GM18498 (cell line): ENCODE measurements around the gene NCAPG2.

Experiments used
- ATAC-seq: cut with Tn5 transposase; IDR thresholded peaks from one replicate; pipeline ENCODE4 v1.9.1; 2021; ENCODE audit warnings: mild to moderate bottlenecking, moderate library complexity; ENCODE audit not compliant: unreplicated experiment

The NCAPG2 gene

GRCh38 chr7:158733775-158734494, 29.3 kb upstream of the NCAPG2 start:
- ATAC-seq = no peak

DNA sequence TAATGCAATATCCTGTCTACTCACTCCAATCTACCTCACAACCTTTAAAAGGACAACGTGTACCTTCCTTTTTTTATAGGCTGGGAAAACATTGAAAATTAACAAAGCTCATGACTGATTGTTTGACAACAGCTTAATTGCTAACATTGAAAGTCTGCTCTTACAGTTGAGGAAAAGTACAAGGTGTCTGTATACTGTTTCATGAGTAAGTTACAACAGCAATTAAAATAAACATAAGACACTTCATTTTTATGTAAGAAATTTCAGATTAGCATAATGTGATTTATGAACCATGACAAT, 28.6 kb upstream of the NCAPG2 start:
- no peak for ATAC-seq

- no peak for ATAC-seq
These were observed 28.1 kb upstream of the NCAPG2 start for GRCh38 chr7:158732494-158733219.

DNA sequence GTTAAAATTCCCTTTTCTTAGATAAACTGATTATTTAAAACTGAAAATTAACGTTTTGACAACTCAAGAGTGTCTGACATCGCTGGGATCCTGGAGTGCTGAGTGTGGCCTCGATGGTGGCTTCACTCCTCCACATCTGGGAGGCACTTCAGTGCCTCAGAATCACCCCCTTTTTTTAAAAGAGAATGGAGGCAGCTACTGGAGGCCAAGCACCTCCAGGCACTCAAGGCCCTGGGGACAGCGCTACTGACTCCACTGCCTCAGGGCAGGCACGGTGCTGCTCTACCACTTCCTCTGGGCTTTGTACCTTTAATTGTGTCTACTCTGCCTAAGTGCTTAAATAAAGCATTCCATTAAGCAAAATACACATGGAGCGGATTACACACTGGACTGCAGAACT, 27.2 kb upstream of the NCAPG2 start:
- no peak for ATAC-seq

GRCh38 chr7:158730383-158731346, 26.1 kb upstream of the NCAPG2 start:
- ATAC-seq = no peak

GRCh38 chr7:158729646-158730382, 25.2 kb upstream of the NCAPG2 start:
- ATAC-seq = no peak

DNA sequence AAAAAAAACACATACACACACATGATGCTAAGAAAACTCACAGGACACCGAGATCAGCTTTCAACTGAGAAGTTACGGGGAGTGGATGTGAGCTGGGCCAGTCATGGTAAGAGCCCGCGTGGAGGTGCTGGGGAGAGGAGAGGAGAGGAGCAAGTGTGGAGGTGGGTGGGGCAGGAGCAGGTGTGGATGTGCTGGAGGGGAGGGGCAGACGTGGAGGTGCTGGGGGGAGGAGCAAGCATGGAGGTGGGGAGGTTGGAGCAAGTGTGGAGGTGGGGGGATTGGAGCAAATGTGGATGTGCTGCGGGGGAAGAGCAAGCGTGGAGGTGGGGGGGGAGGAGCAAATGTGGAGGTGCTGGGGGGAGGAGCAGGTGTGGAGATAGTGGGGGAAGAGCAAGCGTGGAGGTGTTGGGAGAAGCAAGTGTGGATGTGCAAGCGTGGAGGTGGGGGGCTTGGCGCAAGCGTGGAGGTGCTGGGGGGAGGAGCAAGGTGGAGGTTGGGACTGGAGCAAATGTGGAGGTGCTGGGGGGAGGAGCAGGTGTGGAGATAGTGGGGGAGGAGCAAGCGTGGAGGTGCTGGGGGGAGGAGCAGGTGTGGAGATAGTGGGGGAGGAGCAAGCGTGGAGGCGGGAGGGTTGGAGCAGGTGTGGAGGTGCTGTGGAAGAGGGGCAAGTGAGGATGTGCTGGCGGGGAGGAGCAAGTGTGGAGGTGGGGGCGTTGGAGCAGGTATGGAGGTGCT, 24.5 kb upstream of the NCAPG2 start:
- no peak for ATAC-seq

DNA sequence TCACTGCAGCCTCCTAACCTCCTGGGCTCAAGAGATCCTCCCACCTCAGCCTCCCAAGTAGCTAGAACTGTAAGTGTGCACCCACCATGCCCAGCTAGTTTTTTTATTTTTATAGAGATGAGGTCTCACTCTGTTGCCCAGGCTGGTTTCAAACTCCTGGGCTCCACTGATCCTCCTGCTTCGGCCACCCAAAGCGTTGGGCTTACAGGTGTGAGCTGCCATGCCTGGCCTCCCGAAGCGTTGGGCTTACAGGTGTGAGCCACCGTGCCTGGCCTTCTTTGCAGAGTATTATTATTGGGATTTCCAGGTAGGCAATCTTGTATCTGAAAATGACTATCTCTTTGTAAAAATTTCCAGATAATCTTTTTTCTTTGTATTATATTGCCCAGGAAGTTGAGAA, 23.1 kb upstream of the NCAPG2 start:
- no peak for ATAC-seq

- ATAC-seq = no peak
These were observed 21.7 kb upstream of the NCAPG2 start for GRCh38 chr7:158726277-158726807.

DNA sequence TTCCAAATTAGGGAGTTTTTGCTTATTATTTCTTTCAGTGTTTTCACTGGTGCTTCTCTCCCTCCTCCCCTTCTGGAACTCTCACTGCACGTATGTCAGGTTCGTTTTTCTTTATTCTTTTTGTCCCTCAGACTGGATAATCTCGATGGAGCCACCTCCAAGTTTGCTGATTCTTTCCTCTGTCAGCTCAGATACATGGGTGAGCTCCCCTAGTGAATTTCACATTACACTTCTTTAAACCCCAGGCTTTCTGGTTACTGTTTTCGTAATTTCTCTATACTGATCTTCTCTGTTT, 20.8 kb upstream of the NCAPG2 start:
- no peak for ATAC-seq

DNA sequence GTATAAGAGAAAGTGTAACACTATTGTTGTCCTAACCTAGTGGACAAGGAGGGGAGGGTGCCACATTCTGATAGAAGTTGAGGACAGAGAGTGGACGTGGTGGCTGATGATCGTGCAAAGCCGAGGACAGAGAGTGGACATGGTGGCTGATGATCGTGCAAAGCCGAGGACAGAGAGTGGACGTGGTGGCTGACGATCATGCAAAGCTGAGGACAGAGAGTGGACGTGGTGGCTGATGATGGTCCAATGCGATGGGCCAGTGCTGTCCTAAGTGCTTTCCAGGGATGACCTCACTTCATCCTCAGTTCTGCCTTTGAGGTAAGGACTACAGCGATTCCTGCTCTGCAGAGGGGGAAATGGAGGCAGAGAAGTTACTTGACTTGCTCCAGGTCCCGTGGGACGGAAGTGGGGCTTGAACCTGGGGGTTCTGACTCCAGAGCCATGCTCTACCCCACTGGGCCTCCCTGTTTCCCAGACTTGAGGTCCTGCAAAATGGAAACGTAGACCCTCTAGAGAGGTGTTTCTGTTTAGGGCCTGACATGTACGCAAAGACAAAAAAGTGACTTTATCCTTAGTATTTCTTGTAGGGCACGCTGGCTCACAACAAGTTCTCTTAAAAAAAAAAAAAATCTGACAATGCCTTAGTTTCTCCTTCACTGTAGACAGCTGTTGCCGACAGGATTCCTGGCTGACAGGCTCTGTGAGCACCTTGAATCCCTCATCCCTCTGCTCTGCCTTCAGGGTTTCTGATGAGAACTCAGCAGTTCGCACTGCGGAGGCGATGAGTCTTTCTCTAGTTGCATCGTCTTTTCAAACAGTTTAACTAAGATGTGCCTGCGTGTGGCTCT, 20.3 kb upstream of the NCAPG2 start:
- ATAC-seq = no peak

GRCh38 chr7:158723714-158724385, 19.2 kb upstream of the NCAPG2 start:
- ATAC-seq = no peak

DNA sequence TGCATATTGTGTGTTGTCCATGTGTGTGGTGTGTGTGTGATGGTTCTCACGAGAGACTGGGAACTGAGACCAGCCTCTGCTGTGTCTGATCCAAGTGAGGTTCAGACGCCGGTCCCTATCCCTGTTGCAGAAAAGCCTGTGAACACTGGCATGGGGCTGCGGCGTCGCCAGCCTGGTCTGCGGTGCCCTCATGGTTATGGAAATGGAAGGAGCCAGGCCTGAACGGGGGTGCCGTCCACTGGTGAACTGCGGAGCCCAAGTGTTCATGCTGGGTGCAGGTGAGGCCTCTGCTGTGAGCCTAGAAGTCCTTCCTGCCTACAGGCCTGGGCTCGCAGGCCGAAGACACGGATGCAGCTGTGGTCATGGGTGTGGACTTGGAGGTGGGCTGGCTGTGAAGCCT, 18.7 kb upstream of the NCAPG2 start:
- ATAC-seq = no peak

DNA sequence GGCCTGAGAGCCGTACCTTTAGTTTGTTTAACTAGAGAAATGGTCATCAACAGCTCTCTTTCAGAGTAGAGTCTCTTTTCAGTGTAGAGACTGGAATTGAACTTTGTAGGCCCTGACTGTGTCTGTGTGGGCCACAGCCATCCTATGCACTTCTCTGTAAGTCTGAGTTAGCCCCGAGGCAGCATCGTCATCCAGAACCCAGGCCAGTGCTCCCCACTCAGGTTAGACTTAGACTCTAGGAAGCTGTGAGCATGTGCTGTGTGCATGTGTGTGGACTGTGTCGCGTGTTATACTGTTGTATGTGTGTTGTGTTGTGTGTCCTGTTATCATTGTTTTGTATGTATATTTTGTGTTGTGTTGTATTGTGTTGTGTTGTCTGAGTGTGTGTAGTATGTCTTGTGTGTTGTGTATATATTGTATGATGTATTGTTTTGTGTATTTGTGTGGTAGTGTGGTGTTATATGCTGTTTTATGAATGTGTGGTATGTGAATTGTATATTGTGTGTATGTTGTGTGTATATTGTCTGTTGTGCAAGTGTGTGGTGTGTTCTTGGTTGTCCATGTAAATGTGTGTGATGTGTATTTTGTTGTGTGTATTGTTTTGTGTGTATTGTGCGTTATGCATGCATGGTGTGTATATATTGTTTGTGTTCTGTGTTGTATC, 18.1 kb upstream of the NCAPG2 start:
- ATAC-seq = no peak

DNA sequence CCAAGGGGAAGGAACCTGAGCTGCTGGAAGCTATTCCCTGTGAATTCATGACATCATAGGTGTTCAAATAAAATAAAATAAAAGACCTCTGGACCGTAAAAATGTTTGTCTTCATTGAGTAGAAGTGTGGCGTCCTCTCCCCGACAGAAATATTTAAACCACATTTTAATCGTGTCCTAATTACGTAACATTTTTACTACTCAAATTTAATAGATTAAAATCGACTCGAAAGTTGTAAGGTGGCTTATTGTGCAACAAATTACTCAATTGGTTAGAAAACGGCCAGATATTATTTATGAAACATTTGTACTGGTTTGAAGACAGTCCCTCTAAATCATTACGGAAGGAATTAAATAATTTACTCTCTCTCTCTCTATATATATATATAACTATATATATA, 15.5 kb upstream of the NCAPG2 start:
- no peak for ATAC-seq

DNA sequence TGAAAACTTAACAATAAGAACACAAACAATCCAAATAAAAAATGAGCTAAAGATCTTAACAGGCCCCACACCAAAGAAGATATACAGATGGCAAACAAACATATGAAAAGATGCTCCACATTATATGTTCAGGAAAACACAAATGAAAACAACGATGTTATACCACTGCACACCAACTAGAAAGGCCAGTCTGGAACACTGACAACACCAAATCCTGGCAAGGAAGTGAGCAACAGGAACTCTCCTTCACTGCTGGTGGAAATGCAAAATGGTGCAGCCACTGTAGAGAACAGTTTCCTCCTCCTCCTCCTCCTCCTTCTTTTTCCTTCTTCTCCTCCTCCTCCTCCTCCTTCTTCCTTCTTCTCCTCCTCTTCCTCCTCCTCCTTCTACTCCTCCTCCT, 12.2 kb upstream of the NCAPG2 start:
- no peak for ATAC-seq

- no peak for ATAC-seq
These were observed 6.1 kb upstream of the NCAPG2 start for GRCh38 chr7:158710651-158711102.

DNA sequence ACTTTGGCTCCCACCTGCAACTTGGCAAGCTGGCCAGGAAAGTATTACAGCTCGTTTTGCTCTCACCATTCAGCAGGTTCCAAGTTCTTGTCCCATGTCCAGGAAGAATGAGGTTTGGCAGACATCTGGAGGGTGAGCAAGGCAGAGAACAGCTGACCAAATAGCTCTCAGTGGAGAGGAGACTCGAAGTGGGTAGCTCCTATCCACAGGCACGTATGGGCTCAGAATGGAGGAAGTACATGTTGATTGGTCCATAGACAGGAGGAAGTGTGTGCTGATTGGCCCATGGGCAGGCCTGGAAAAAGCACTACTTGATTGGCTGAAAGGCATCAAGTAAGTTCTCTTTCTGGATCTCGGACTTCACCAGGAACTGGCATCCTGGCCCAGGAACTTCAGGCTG, 3.0 kb upstream of the NCAPG2 start:
- no peak for ATAC-seq
